ENCODE data around the gene UBLCP1.
"Not testable (repeated sequence)": the region's sequence is repeated elsewhere in the genome, so short reads cannot be mapped to it uniquely, and the experiment has no call there.

UBLCP1 gene

DNA sequence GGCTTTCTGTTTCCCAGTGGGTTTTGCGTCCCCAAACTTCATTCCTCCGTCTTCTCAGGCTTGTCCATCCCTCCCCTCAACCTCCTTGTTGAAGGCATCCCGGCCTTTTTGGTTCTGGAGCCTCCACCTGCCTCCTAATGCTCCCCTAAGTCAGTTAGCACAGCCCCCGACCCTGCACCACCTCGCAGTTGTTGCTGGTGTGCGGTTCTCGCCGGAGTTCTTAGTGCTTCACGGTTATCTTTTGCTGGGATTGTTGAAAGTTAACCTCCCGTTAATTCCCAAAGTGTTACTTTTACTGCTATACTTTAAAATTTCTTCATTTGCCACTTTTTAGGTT, 447 bp downstream of the UBLCP1 start:
- Mint-ChIP-seq H3K27ac (peak overlapping the region; percentile 97), H3K36me3 (ENCODE audit: low read depth) (peaks cover 33% of the 10 kb centered on the region), H3K4me1 (ENCODE audit: low read depth) (peaks cover 20% of the 10 kb centered on the region), H3K9me3 (peaks cover 26% of the 10 kb centered on the region), H3K4me3 (peak overlapping the region; percentile 96), H3K27me3 (ENCODE audit: low read depth) (peaks cover 6% of the 10 kb centered on the region)
- no peak for DNase-seq (ENCODE audit: low spot score)

DNA sequence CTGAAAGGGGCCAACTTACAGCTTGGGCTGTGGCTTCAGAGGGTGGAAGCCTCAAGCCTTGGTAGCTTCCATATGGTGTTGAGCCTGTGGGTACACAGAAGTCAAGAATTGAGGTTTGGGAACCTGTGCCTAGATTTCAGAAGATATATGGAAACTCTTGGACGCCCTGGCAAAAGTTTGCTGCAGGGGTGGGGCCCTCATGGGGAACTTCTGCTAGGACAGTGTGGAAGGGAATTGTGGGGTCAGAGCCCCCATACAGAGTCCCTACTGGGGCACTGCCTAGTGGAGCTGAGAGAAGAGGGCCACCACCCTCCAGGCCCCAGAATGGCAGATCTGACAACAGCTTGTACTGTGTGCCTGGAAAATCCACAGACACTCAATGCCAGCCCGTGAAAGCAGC, 3.7 kb downstream of the UBLCP1 start:
- not testable (repeated sequence) for H3K27ac Mint-ChIP-seq; H3K4me3 Mint-ChIP-seq; DNase-seq (ENCODE audit: low spot score); H3K27me3 Mint-ChIP-seq (ENCODE audit: low read depth)
- H3K9me3 Mint-ChIP-seq = peaks cover 22% of the 10 kb centered on the region
- peaks cover 26% of the 10 kb centered on the region for H3K4me1 Mint-ChIP-seq (ENCODE audit: low read depth)
- peaks cover 47% of the 10 kb centered on the region for H3K36me3 Mint-ChIP-seq (ENCODE audit: low read depth)

DNA sequence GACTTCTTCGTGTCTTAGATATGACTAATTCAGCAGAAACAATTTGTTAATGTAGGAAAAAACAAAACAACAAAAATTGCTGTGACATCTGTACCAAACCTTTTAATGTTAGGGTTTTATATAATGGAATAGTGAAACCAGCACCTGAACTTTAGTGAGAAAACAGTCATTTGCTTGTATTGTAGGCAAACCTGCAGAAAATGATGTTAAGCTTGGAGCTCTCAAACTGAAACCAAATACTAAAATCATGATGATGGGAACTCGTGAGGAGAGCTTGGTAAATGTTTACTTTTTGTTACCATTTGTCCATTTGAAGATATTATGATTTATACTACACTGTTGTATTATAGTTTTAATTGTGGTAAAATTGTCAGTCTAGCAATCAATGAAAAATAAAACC, 6.6 kb downstream of the UBLCP1 start:
- Mint-ChIP-seq H3K9me3 (peaks cover 22% of the 10 kb centered on the region), H3K27me3 (ENCODE audit: low read depth) (no peaks in the 10 kb centered on the region), H3K4me3 (no peak overlapping the region), H3K27ac (no peak overlapping the region), H3K4me1 (ENCODE audit: low read depth) (peaks cover 12% of the 10 kb centered on the region), H3K36me3 (ENCODE audit: low read depth) (peaks cover 51% of the 10 kb centered on the region)
- no peak for DNase-seq (ENCODE audit: low spot score)

DNA sequence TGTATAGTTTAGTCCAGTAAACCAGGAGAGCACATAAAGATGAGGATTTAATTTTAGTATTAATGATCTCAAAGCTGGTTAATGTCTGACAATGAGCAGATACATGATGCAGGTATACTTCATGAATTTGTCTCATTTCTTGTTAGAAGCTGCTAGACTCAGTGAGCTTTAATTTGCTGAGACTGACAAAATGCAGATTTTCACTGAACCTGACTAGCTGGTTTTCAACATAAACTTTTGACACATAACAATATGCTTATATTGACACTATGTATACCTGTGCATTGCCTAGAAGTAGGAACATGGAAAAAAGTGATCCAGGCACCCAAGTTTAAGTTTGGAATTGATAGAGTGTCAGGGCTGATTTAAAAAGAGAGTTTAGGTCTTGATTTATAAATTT, 10.8 kb downstream of the UBLCP1 start:
- DNase-seq (ENCODE audit: low spot score) = no peak
- peaks cover 45% of the 10 kb centered on the region for H3K36me3 Mint-ChIP-seq (ENCODE audit: low read depth)
- no peak overlapping the region for H3K27ac Mint-ChIP-seq
- peaks cover 17% of the 10 kb centered on the region for H3K4me1 Mint-ChIP-seq (ENCODE audit: low read depth)
- H3K9me3 Mint-ChIP-seq = no peaks in the 10 kb centered on the region
- no peak overlapping the region for H3K4me3 Mint-ChIP-seq
- no peaks in the 10 kb centered on the region for H3K27me3 Mint-ChIP-seq (ENCODE audit: low read depth)

DNA sequence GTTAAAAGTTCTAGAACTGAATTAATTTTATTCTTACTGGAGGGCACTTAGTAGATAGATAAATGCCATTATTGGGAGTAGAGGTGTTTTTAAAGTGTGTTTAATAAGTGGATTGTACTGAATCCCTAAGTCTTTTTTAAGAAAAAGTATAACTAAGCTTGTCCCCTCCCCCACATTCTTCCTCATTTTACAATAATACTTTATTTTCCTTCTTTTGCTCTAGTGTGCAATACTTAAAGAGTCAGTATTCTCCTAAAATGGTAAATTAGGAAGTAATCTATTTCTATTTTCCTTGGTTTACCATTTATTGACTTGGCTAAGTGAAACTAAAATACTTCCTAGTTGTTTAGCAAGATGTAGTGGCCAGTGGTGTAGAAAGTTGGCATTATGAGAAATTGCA, 11.6 kb downstream of the UBLCP1 start:
- DNase-seq (ENCODE audit: low spot score) = no peak
- Mint-ChIP-seq H3K9me3 (no peaks in the 10 kb centered on the region), H3K27me3 (ENCODE audit: low read depth) (no peaks in the 10 kb centered on the region), H3K27ac (no peak overlapping the region), H3K36me3 (ENCODE audit: low read depth) (peaks cover 46% of the 10 kb centered on the region), H3K4me1 (ENCODE audit: low read depth) (peaks cover 13% of the 10 kb centered on the region), H3K4me3 (no peak overlapping the region)

DNA sequence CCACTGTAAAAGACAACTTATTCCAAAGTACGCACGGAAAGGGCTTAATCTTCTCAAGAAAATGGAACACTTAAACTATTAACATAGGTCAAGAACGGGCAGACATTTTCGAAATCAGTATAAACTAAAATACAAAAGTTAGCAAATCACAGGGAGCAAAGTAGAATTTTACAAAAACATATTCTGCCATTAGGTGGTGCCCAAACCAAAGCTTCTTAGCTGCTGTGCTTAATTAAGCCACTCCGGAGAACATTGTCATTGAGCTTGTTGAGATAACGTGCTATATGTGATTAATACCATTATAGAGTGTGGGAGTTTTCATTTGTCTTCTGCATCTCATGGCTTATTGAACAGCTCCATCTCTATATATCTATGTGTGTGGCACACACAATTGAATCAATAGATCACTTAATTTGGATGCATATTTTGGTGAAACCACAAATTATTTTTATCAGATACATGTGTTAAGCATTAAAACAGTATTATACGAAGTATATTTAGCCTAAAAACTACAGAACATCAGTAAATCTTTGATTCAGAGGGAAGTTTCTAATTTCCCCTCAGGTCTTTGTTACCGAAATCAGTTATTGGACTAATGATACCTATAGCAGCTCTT, 23.4 kb downstream of the UBLCP1 start:
- H3K27me3 Mint-ChIP-seq (ENCODE audit: low read depth) = peaks cover under 1% of the 10 kb centered on the region
- no peak overlapping the region for H3K27ac Mint-ChIP-seq
- DNase-seq (ENCODE audit: low spot score) = no peak
- H3K9me3 Mint-ChIP-seq = no peaks in the 10 kb centered on the region
- H3K4me1 Mint-ChIP-seq (ENCODE audit: low read depth) = no peaks in the 10 kb centered on the region
- H3K4me3 Mint-ChIP-seq = no peak overlapping the region
- H3K36me3 Mint-ChIP-seq (ENCODE audit: low read depth) = peaks cover 11% of the 10 kb centered on the region

DNA sequence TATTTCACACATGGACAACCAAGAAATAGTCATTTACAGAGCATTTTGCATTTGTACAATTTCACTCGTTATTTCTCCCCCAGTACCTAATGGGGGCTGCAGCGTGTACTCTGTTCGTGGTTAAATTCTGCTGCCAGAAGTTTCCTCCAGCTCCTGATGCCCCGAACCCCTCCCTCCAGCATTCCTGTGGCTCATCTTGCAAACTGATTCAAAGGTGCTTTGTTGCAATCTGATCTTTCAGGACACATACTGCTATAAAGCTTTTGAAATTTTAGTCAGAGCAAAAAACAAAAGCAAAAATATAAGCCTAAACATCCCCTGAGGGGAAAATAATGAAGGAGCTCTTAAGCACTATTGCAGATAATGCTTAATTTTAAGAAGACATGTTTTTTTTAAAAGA, 27.7 kb downstream of the UBLCP1 start:
- no peak for DNase-seq (ENCODE audit: low spot score)
- peaks cover 4% of the 10 kb centered on the region for H3K27me3 Mint-ChIP-seq (ENCODE audit: low read depth)
- no peaks in the 10 kb centered on the region for H3K4me1 Mint-ChIP-seq (ENCODE audit: low read depth)
- H3K4me3 Mint-ChIP-seq = no peak overlapping the region
- H3K36me3 Mint-ChIP-seq (ENCODE audit: low read depth) = no peaks in the 10 kb centered on the region
- no peak overlapping the region for H3K27ac Mint-ChIP-seq
- H3K9me3 Mint-ChIP-seq = no peaks in the 10 kb centered on the region

DNA sequence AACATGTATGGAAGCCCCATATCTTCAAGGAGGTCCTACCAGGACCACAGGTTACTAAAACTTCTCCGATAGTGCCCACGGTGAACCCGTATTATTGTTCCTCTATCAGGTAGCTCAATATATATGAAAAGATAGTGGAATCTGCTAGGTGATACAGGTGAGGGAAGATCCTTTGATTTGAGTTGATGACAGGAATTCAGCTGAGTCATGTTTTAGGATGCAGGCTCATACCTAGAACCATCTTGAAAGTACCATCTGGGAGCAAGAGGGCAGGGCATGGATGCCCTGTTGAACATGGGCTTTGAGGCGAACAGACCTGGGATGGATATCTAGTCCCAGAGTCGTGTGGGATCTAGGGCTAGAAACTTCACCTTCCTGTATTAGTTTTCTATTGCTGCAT, 31.8 kb downstream of the UBLCP1 start:
- no peaks in the 10 kb centered on the region for H3K36me3 Mint-ChIP-seq (ENCODE audit: low read depth)
- peaks cover 19% of the 10 kb centered on the region for H3K9me3 Mint-ChIP-seq
- H3K27ac Mint-ChIP-seq = no peak overlapping the region
- DNase-seq (ENCODE audit: low spot score) = no peak
- H3K27me3 Mint-ChIP-seq (ENCODE audit: low read depth) = peaks cover 4% of the 10 kb centered on the region
- no peak overlapping the region for H3K4me3 Mint-ChIP-seq
- no peaks in the 10 kb centered on the region for H3K4me1 Mint-ChIP-seq (ENCODE audit: low read depth)

DNA sequence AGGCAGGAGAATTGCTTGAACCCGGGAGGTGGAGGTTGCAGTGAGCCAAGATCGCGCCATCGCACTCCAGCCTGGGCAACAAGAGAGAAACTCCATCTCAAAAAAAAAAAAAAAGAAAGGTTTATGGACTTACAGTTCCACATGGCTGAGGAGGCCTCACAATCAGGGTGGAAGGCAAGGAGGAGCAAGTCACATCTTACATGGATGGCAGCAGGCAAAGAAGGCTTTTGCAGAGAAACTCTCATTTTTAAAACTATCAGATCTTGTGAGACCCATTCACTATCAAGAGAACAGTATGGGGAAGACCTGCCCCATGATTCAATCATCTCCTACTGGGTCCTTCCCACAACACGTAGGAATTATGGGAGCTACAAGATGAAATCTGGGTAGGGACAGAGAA, 34.2 kb downstream of the UBLCP1 start:
- not testable (repeated sequence) for H3K36me3 Mint-ChIP-seq (ENCODE audit: low read depth); H3K4me1 Mint-ChIP-seq (ENCODE audit: low read depth); DNase-seq (ENCODE audit: low spot score); H3K27ac Mint-ChIP-seq; H3K27me3 Mint-ChIP-seq (ENCODE audit: low read depth); H3K4me3 Mint-ChIP-seq
- peaks cover 31% of the 10 kb centered on the region for H3K9me3 Mint-ChIP-seq

DNA sequence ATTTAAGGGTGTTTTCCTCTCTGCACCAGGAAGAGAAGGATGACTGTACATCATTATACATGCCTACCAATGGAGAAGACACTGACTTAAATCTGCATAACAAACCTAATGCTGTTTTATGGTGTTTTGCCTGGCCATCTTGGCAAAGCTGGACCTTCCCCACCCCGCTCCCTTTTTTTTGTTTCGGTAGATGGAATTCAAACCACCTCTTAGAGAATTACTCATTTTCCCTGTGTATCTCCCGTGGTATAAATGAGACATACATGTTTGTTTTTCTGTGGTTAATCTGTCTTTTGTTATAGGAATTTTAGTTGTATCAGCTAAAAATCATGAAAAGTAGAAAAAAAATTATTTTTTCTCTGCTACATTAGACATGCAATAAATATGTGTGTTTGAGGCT, 38.4 kb downstream of the UBLCP1 start:
- Mint-ChIP-seq H3K36me3 (ENCODE audit: low read depth) (no peaks in the 10 kb centered on the region), H3K27me3 (ENCODE audit: low read depth) (peaks cover 25% of the 10 kb centered on the region), H3K4me1 (ENCODE audit: low read depth) (no peaks in the 10 kb centered on the region), H3K9me3 (peaks cover 41% of the 10 kb centered on the region), H3K4me3 (no peak overlapping the region), H3K27ac (no peak overlapping the region)
- no peak for DNase-seq (ENCODE audit: low spot score)

DNA sequence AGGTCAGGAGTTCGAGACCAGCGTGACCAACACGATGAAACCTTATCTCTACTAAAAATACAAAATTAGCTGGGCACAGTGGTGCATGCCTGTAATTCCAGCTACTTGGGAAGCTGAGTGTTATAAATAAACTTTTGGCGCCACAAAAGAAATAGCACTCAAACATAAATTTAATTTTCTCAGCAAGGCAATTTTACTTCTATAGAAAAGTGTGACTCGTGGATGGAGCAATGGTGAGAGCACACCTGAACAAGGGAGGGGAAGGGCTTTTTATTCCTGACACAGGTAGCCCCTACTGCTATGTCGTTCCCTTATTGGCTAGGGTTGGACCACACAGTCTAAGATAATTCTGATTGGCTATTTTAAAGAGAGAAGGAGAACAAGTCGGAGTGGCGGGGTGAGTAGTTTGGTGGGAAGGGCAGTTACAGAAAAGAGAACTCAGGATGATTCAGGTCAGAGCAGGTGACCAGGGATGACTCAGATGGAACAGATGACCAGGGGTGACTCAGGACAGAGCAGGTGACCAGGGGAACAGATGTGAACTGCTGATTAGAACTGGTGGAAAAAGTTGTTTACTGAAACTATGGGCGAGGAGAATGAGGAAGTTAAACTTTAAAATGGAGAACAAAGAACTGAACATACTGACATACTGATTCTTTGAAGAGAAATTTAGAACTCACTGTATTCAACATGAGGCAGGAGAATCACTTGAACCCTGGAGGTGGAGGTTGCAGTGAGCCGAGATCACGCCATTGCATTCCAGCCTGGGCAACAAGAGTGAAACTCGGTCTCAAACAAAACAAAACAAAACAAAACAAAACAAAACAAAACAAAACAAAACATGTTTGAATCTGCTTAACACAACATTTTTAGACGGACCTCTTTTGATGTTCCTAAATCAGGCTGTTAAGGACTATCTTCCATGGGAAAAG, 39.1 kb downstream of the UBLCP1 start:
- H3K4me3 Mint-ChIP-seq; H3K27ac Mint-ChIP-seq; H3K4me1 Mint-ChIP-seq (ENCODE audit: low read depth); DNase-seq (ENCODE audit: low spot score); H3K36me3 Mint-ChIP-seq (ENCODE audit: low read depth): not testable (repeated sequence)
- Mint-ChIP-seq H3K9me3 (peaks cover 38% of the 10 kb centered on the region), H3K27me3 (ENCODE audit: low read depth) (peaks cover 28% of the 10 kb centered on the region)

DNA sequence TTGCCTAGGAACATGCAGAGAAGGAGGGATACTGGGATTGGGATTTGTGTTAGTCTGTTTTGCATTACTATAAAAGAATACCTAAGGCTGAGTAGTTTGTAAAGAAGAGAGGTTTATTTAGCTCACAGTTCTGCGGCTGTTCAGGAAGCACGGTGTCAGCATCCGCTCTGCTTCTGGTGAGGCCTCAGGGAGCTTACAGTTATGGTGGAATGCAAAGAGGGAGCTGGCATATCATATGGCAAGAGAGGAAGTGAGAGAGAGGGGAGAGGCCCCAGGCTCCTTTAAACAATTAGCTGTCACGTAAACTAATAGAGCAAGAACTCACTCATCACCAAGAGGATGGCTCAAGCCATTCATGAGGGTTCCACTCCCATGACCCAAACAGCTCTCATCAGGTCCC, 40.2 kb downstream of the UBLCP1 start:
- Mint-ChIP-seq H3K36me3 (ENCODE audit: low read depth) (no peaks in the 10 kb centered on the region), H3K27me3 (ENCODE audit: low read depth) (peaks cover 36% of the 10 kb centered on the region), H3K4me1 (ENCODE audit: low read depth) (no peaks in the 10 kb centered on the region), H3K9me3 (peaks cover 29% of the 10 kb centered on the region), H3K27ac (no peak overlapping the region), H3K4me3 (no peak overlapping the region)
- no peak for DNase-seq (ENCODE audit: low spot score)

DNA sequence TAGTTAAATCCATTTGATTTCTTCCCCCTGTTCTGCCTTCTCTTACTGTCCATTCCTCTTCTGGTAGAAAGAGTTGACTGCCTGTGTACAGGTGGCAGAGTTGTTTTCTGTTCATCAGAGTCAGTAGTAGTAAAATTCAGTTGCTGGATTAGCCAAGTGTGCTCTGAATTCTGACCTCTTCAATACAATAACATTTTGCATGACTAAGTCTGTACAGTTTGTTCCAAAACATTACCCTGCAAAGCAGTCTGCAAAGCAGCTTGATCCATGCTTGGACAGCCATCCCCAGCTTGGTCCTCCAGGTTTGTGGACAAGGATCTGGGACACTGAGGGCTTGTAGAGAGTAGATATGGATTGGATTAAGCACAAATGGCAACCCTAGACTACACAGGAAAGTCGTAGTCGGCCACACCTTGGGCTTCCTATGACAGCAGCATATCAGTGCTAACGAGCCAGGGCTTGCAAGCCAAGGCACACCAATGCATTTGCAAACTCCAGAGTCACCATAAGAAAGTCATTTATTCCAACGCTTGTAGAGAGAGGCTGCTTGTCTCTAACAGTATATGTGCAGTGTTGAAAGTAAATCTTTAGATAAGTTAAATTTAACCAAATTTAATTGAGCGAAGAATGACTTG, 42.0 kb downstream of the UBLCP1 start:
- Mint-ChIP-seq H3K27me3 (ENCODE audit: low read depth) (peaks cover 51% of the 10 kb centered on the region), H3K4me1 (ENCODE audit: low read depth) (no peaks in the 10 kb centered on the region), H3K9me3 (peaks cover 22% of the 10 kb centered on the region), H3K27ac (no peak overlapping the region), H3K36me3 (ENCODE audit: low read depth) (no peaks in the 10 kb centered on the region), H3K4me3 (no peak overlapping the region)
- DNase-seq (ENCODE audit: low spot score) = no peak

DNA sequence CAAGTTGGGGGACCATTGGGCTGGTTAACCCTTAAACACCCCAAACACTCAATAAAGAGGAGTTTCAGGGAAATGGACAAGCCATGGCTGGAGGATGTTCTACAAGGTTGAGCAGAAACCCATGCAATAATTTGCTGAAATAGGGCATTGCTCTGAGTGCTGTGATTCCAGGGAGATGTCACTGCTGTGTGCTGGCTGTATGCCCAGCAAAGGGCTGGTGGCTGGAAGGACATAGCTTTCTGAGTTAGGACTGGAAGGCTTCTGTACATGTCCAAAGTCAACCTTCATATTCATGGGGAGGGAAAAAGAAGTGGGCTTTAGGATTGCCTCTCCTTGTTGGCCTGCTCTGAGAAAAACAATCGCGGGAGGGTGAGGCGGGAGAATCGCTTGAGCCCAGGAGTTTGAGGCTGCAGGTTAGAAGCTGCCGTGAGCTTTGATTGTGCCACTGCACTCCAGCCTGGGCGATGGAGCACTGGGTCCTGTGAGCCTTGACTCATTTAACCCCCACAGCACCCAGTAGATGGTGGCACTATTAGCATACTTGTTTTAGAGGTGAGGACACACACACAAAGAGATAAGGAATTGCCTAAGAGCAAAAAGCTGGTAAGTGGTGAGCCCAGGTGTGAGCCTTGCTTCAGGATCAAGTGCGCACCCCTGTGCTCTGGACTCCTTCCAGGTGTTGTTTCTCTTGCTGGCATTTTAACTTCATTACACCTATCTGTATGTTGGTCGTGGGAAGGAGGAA, 46.8 kb downstream of the UBLCP1 start:
- Mint-ChIP-seq H3K27ac (no peak overlapping the region), H3K27me3 (ENCODE audit: low read depth) (peaks cover 72% of the 10 kb centered on the region), H3K36me3 (ENCODE audit: low read depth) (no peaks in the 10 kb centered on the region), H3K4me1 (ENCODE audit: low read depth) (peaks cover 5% of the 10 kb centered on the region), H3K4me3 (no peak overlapping the region), H3K9me3 (no peaks in the 10 kb centered on the region)
- no peak for DNase-seq (ENCODE audit: low spot score)

Data from T-helper 2 cell treated with Interferon-gamma antibody and Interleukin-4, amounts not matched to agents 5 μg/mL and 100 μg/mL, for 36 hours (primary cell).